K562 (cell line): ENCODE measurements around the gene KISS1R. TPM values are rescaled to one million over a fixed set of nuclear protein-coding genes. Genes with fewer than 3 reads are reported as not detected.
A peak's percentile ranks its signal among the peaks of the same experiment; 100 is the strongest.

Experiments used
- ATAC-seq: fragments of 200-7000 bp; cut with Tn5 transposase; 3 replicates; pipeline ENCODE4 v1.9.1; 2020; ENCODE audit warnings: moderate library complexity
- BruUV-seq: library from RNA; stranded (reverse); fragments of 400-500 nt; replicated peaks from 2 replicates; lab custom pipeline; 2021; lab: Mats Ljungman, UMichigan
- CTCF ChIA-PET: fragments of 300-600 bp; formaldehyde crosslinking; extraction: SDS; loops from one replicate; lab custom pipeline; 2021; ENCODE audit warnings: low intra/inter-chr PET ratio; lab: Yijun Ruan, JAX
- POLR2A ChIA-PET: fragments of 300-600, 350-650 bp; sonication (Branson Sonifier 250); formaldehyde crosslinking; extraction: SDS; loops from one replicate; lab custom pipeline; 2021; ENCODE audit warnings: antibody characterized with exemption, inconsistent platforms; lab: Yijun Ruan, JAX
- DNase-seq, 4 experiments: peaks; one replicate each; pipeline versions ENCODE4 v3.0.0 to v3.0.0-alpha.2; 2011 to 2018; ENCODE audit warnings: low spot score in 3 of 4, mixed read lengths in 3 of 4; ENCODE audit errors: extremely low read depth in 1 of 4
- FAIRE-seq: peaks from 2 replicates; lab custom pipeline; 2011; peaks lifted over from hg19 to GRCh38; lab: Jason Lieb, UNC
- H2AFZ ChIP-seq: 2 replicates; pipeline ENCODE4 v1.6.0; 2011; ENCODE audit warnings: low read depth, low read length, control low read depth, inconsistent platforms
- H3K27ac ChIP-seq: fragments of 200-600 bp; 3 replicates; pipeline ENCODE4 v1.8.0; 2011; ENCODE audit warnings: low read depth, mild to moderate bottlenecking, control low read depth, inconsistent platforms, low read length, moderate library complexity, mixed read lengths; ENCODE audit errors: extremely low read depth
- H3K27me3 ChIP-seq, 2 experiments: fragments of 300-600 bp in 1 of 2; 2 replicates in 1 of 2; 3 replicates in 1 of 2; pipeline versions ENCODE4 v1.6.0 to v1.8.0; 2011; ENCODE audit warnings: inconsistent platforms in 2 of 2, low read length in 2 of 2, mild to moderate bottlenecking in 1 of 2, mixed read lengths in 1 of 2, moderate library complexity in 1 of 2; ENCODE audit not compliant: control insufficient read depth in 2 of 2, insufficient read depth in 2 of 2
- H3K36me3 ChIP-seq: fragments of 300-600 bp; 3 replicates; pipeline ENCODE4 v1.8.0; 2011; ENCODE audit warnings: mild to moderate bottlenecking, low read length, inconsistent platforms; ENCODE audit not compliant: control insufficient read depth, insufficient read depth
- H3K4me1 ChIP-seq, 2 experiments: fragments of 200-600 bp in 1 of 2; replicated peaks in 1 of 2; 2 replicates in 1 of 2; 3 replicates in 1 of 2; pipeline versions ENCODE4 v1.5.1 to v1.8.0; 2011; ENCODE audit warnings: inconsistent platforms in 2 of 2, low read length in 2 of 2, mild to moderate bottlenecking in 1 of 2, mixed read lengths in 1 of 2, moderate library complexity in 1 of 2; ENCODE audit not compliant: control insufficient read depth in 2 of 2, insufficient read depth in 2 of 2
- H3K4me2 ChIP-seq: 2 replicates; pipeline ENCODE4 v1.6.1; 2011; ENCODE audit warnings: low read length, control low read depth, inconsistent platforms, mixed read lengths; ENCODE audit not compliant: insufficient read depth
- H3K4me3 ChIP-seq: fragments of 200-600 bp; sonication (generic), shearing (Covaris generic); 2 replicates; pipeline ENCODE4 v1.5.1; 2016; ENCODE audit warnings: control low read depth, inconsistent platforms
- H3K79me2 ChIP-seq: fragments of 200-600 bp; 3 replicates; pipeline ENCODE4 v1.8.0; 2011; ENCODE audit warnings: low read length, inconsistent platforms; ENCODE audit not compliant: control insufficient read depth, insufficient read depth
- H3K9ac ChIP-seq, 2 experiments: 2 replicates each; pipeline versions ENCODE4 v1.6.0 to v1.6.1; 2011; ENCODE audit warnings: low read depth in 2 of 2, low read length in 2 of 2, control low read depth in 1 of 2, inconsistent platforms in 1 of 2, mild to moderate bottlenecking in 1 of 2, mixed read lengths in 1 of 2; ENCODE audit not compliant: insufficient read depth in 1 of 2
- H3K9me1 ChIP-seq: one replicate; pipeline ENCODE4 v1.6.0; 2011; ENCODE audit warnings: inconsistent platforms, mild to moderate bottlenecking, low read length, moderate library complexity; ENCODE audit not compliant: control insufficient read depth, insufficient read depth
- H3K9me3 ChIP-seq: replicated peaks from 2 replicates; pipeline ENCODE4 v1.5.1; 2011; ENCODE audit warnings: low read depth, low read length, inconsistent platforms; ENCODE audit not compliant: control insufficient read depth, insufficient read depth
- H4K20me1 ChIP-seq: replicated peaks from 2 replicates; pipeline ENCODE4 v1.6.1; 2011; ENCODE audit warnings: low read length, inconsistent platforms, mixed read lengths; ENCODE audit not compliant: control insufficient read depth, insufficient read depth
- PHF21A ChIP-seq: fragments of 450-650 bp; IDR thresholded peaks from 2 replicates; pipeline ENCODE4 v1.6.1; 2017; ENCODE audit warnings: low read depth, borderline replicate concordance
- SOX6 ChIP-seq: fragments of 450-650 bp; IDR thresholded peaks from 2 replicates; pipeline ENCODE4 v1.6.1; 2014; ENCODE audit warnings: mild to moderate bottlenecking
- ZNF174 ChIP-seq: fragments of 250-450 bp; sonication (Bioruptor Pico); IDR thresholded peaks from 2 replicates; pipeline ENCODE4 v1.4.0; 2020; ENCODE audit warnings: mild to moderate bottlenecking
- ZNF212 ChIP-seq: fragments of 450-650 bp; formaldehyde crosslinking; IDR thresholded peaks from 2 replicates; pipeline ENCODE4 v1.4.0; 2020; ENCODE audit warnings: mild to moderate bottlenecking
- ZNF668 ChIP-seq: fragments of 250-450 bp; sonication (Bioruptor Pico); IDR thresholded peaks from 2 replicates; pipeline ENCODE4 v1.8.0; 2022; ENCODE audit warnings: mild to moderate bottlenecking, inconsistent platforms
- WGBS: fragments of 100-300 bp; shearing (Covaris generic); methylation state at CpG from one replicate; pipeline ENCODE4 v1.1.6; 2016; ENCODE audit warnings: low coverage, mixed read lengths; ENCODE audit not compliant: insufficient coverage; ENCODE audit errors: missing lambda C conversion rate; 5-methylcytosine and 5-hydroxymethylcytosine counted together
- in situ Hi-C: fragments of 300-500 bp; cut with MboI; formaldehyde crosslinking; loops from 4 replicates; pipeline ENCODE4 v1.15.0; 2018; ENCODE audit warnings: inconsistent platforms, mixed read lengths
- intact Hi-C: fragments of 100-400 bp; cut with micrococcal nuclease; formaldehyde crosslinking; loops from 2 replicates; pipeline ENCODE4 v1.14.2; 2022
- polyA plus RNA-seq, 8 experiments: library from polyadenylated mRNA; depleted of rRNA in 4 of 8; stranded (reverse) in 5 of 8; unstranded in 3 of 8; fragments of >200 nt; fragmentation: Nextera tagmentation in 2 of 8; fragmentation: Illumina TruSeq in 1 of 8; extraction: Ambion mirVana in 2 of 8; extraction: Trizol in 1 of 8; gene quantifications; 2 replicates each; pipeline versions ENCODE4 v1.2.1 to v1.2.3, GENCODE V29; 2011 to 2014; ENCODE audit warnings: inconsistent platforms in 1 of 8, missing spikeins in 1 of 8
- total RNA-seq, 7 experiments: library from RNA; depleted of rRNA in 6 of 7; stranded (reverse); fragments of >200 nt in 6 of 7; fragmentation: Illumina TruSeq in 2 of 7; extraction: Trizol in 2 of 7; gene quantifications; 2 replicates each; pipeline versions ENCODE4 v1.2.1 to v1.2.3, GENCODE V29; 2011 to 2021; ENCODE audit warnings: low replicate concordance in 1 of 7
- TF ChIP-seq, protein P1 (sequence below): sonication (generic); formaldehyde crosslinking; IDR thresholded peaks from 2 replicates; pipeline ENCODE4 v1.8.1; 2023; ENCODE audit warnings: mild to moderate bottlenecking, missing genetic modification reagents
- TF ChIP-seq, protein P2 (sequence below): fragments of 250-450 bp; sonication (Bioruptor Pico); IDR thresholded peaks from 2 replicates; pipeline ENCODE4 v1.8.0; 2021; ENCODE audit warnings: moderate library complexity, mild to moderate bottlenecking, inconsistent platforms

KISS1R gene
- total and polyA plus RNA-seq, 9 of the 15 experiments (the other 6 are each of a cell fraction or from before 2014, with no cell fraction given), result 0.37 to 39.4 (median 2.0) TPM

DNA sequence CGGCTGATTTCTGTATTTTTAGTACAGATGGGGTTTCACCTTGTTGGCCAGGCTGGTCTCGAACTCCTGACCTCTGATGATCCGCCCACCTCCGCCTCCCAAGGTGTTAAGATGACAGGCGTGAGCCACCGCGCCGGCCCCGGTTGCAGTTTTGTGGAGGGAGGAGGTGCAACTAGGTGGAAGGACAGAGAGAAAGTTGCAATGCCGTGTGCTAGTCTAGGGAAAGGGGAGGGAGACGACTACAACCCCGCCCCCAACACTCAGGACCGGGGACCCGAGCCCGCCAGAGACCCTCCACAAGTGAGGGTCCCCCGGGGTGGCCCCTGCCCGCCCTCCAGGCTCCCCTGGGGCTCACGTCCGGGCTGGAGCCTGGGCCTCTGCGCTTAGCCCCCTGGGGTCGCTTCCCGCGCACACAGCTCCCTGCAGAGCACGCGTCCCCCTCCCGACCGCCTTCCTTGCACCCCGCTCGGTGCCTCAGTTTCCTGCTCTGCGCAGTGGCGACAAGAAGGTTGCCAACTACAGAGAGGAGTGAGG, 7.5 kb downstream of the KISS1R start:
- WGBS, result 2% methylated on average over 24 of the region's 31 CpGs
- Histone ChIP-seq H3K27ac (peak overlapping the region; percentile 97), H3K4me2 (peak overlapping the region; percentile 95), H3K79me2 (peaks cover 60% of the 10 kb centered on the region), H4K20me1 (no peaks in the 10 kb centered on the region; the same call in 1 of the 2 replicates), H3K4me3 (peak overlapping the region; percentile 99), H3K9me1 (no peaks in the 10 kb centered on the region), H2AFZ (peak overlapping the region; percentile 82), H3K4me1 (peaks cover 8 to 78% of the 10 kb centered on the region in 2 experiments; a peak in 4 of 5 replicates), H3K27me3 (no peaks in the 10 kb centered on the region), H3K9ac (peak overlapping the region; percentile 85 to 99), H3K9me3 (no peaks in the 10 kb centered on the region), H3K36me3 (peaks cover 17% of the 10 kb centered on the region; the same call in 2 of the 3 replicates)
- in situ Hi-C loops, result loop anchor here (5.0 kb wide), 3 partner anchors 58 to 318 kb away; partner anchors contain the start of genes ATP5F1D and WDR18
- ChIA-PET POLR2A (interaction anchor here (0.6 to 4.2 kb wide), 7 partner anchors 31 to 128 kb away, joined by 3 to 24 read pairs (median 3); partner anchors contain the start of genes PTBP1, RNU6-2 and WDR18), CTCF (interaction anchor here (0.6 to 8.8 kb wide), 4 partner anchors 58 to 270 kb away, joined by 3 to 158 read pairs (median 4); partner anchors contain the start of gene WDR18)
- peak in 2 of 4 experiments; percentile 54 to 84 for DNase-seq
- intact Hi-C loops, result loop anchor here (1.0 to 2.0 kb wide), 2 partner anchors 30 to 56 kb away; no protein-coding TSS in a partner anchor
- no TSS peak for BruUV-seq
- peak; percentile 82 for FAIRE-seq
- peak; percentile 41 for ATAC-seq
- TF ChIP-seq PHF21A (no peak), ZNF174 (no peak), ZNF668 (CRISPR knock-in tag) (no peak), SOX6 (no peak), ZNF212 (no peak)
- TF ChIP-seq, protein P1, sequence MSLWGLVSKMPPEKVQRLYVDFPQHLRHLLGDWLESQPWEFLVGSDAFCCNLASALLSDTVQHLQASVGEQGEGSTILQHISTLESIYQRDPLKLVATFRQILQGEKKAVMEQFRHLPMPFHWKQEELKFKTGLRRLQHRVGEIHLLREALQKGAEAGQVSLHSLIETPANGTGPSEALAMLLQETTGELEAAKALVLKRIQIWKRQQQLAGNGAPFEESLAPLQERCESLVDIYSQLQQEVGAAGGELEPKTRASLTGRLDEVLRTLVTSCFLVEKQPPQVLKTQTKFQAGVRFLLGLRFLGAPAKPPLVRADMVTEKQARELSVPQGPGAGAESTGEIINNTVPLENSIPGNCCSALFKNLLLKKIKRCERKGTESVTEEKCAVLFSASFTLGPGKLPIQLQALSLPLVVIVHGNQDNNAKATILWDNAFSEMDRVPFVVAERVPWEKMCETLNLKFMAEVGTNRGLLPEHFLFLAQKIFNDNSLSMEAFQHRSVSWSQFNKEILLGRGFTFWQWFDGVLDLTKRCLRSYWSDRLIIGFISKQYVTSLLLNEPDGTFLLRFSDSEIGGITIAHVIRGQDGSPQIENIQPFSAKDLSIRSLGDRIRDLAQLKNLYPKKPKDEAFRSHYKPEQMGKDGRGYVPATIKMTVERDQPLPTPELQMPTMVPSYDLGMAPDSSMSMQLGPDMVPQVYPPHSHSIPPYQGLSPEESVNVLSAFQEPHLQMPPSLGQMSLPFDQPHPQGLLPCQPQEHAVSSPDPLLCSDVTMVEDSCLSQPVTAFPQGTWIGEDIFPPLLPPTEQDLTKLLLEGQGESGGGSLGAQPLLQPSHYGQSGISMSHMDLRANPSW (CRISPR knock-in tag), result no peak; the same call in 1 of the 2 replicates
- TF ChIP-seq, protein P2, sequence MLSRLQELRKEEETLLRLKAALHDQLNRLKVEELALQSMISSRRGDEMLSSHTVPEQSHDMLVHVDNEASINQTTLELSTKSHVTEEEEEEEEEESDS (CRISPR knock-in tag), result no peak
